ENCODE data around the gene MME.

Gene MME

GRCh38 chr3:155228676-155229075 is 148.6 kb downstream of the MME start:
- H3K4me1 ChIP-seq: no peaks in the 10 kb centered on the region
- H3K27me3 ChIP-seq: no peaks in the 10 kb centered on the region
- no peak overlapping the region for H3K4me3 ChIP-seq (ENCODE audit: low read depth, low read length)
- no peaks in the 10 kb centered on the region for H3K36me3 ChIP-seq
- DNase-seq: no peak
- H3K9me3 ChIP-seq: no peaks in the 10 kb centered on the region
- no peak for TF ChIP-seq CTCF (IDR thresholded peaks at IDR 0.05; ENCODE audit: low read depth, low read length)

DNA sequence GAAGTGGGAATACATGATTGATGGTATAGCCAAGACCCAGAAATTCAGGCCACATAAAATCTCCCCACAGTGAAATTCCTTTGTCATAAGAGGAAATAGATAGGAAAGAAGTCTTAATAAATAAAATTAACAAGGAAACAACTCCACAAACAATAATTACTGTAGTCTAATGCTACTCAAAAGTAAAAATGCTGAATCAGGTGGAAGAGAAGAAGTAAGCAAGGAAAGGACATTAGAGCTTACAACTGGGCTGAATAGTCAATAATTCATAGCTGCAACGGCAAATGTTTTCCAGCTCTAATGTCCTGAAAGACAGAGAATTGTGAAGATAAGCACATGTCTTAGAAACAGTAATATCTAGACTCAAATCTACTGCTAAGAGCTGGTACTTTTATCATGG is 149.0 kb downstream of the MME start:
- Histone ChIP-seq H3K4me1 (no peaks in the 10 kb centered on the region), H3K36me3 (no peaks in the 10 kb centered on the region), H3K9me3 (no peaks in the 10 kb centered on the region), H3K4me3 (ENCODE audit: low read depth, low read length) (no peak overlapping the region), H3K27me3 (no peaks in the 10 kb centered on the region)
- no peak for DNase-seq
- no peak for TF ChIP-seq CTCF (IDR thresholded peaks at IDR 0.05; ENCODE audit: low read depth, low read length)

DNA sequence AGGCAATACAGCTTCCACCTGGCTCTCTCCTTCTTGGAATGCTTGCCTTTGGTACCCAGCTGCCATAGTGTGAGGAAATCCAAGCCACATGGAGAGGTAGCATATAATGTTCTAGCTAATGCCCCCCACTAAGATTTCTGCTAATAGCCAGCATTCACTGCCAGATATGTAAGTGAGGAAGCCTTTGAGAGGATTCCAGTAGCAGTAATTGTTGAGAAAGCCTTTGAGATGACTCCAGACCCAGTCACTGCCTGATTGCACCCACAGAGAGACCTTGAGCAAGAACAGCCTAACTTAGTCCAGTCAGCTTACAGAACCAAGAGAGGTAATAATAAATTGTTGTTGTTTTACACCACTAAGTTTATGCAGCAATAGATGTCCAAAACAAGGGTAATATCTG is 150.3 kb downstream of the MME start:
- TF ChIP-seq CTCF (IDR thresholded peaks at IDR 0.05; ENCODE audit: low read depth, low read length): no peak
- H3K4me3 ChIP-seq (ENCODE audit: low read depth, low read length): no peak overlapping the region
- H3K27me3 ChIP-seq: no peaks in the 10 kb centered on the region
- no peaks in the 10 kb centered on the region for H3K9me3 ChIP-seq
- H3K36me3 ChIP-seq: no peaks in the 10 kb centered on the region
- H3K4me1 ChIP-seq: no peaks in the 10 kb centered on the region
- DNase-seq: no peak

- H3K9me3 ChIP-seq: no peaks in the 10 kb centered on the region
- no peak overlapping the region for H3K4me3 ChIP-seq (ENCODE audit: low read depth, low read length)
- H3K36me3 ChIP-seq: no peaks in the 10 kb centered on the region
- H3K4me1 ChIP-seq: no peaks in the 10 kb centered on the region
- no peak for TF ChIP-seq CTCF (IDR thresholded peaks at IDR 0.05; ENCODE audit: low read depth, low read length)
- no peaks in the 10 kb centered on the region for H3K27me3 ChIP-seq
- DNase-seq: no peak
These were observed 151.7 kb downstream of the MME start for GRCh38 chr3:155231792-155232191.

DNA sequence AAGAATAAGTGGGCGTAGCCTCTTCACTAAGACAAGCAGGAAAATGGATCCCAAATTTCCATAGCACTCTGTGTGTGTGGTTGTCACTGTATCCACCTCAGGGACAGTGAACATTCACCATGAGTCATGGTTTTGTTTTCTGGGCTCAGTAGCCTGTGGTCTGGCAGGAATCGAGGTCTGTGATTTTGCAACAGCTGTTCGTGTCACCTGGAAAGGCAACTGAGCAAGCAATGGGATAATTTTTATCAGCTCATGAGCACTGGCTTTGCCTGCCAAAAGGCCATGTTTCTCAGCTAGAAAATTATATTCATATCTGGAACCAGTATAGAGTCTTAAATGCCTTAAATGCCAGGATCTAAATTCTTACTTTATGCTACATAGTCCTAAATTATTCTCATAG is 152.5 kb downstream of the MME start:
- no peaks in the 10 kb centered on the region for H3K36me3 ChIP-seq
- no peaks in the 10 kb centered on the region for H3K9me3 ChIP-seq
- DNase-seq: peak; percentile 22
- no peaks in the 10 kb centered on the region for H3K27me3 ChIP-seq
- TF ChIP-seq CTCF (IDR thresholded peaks at IDR 0.05; ENCODE audit: low read depth, low read length): no peak
- no peak overlapping the region for H3K4me3 ChIP-seq (ENCODE audit: low read depth, low read length)
- H3K4me1 ChIP-seq: no peaks in the 10 kb centered on the region

- no peak overlapping the region for H3K4me3 ChIP-seq (ENCODE audit: low read depth, low read length)
- no peak for TF ChIP-seq CTCF (IDR thresholded peaks at IDR 0.05; ENCODE audit: low read depth, low read length)
- H3K36me3 ChIP-seq: no peaks in the 10 kb centered on the region
- DNase-seq: peak; percentile 26
- H3K27me3 ChIP-seq: no peaks in the 10 kb centered on the region
- H3K9me3 ChIP-seq: no peaks in the 10 kb centered on the region
- H3K4me1 ChIP-seq: no peaks in the 10 kb centered on the region
These were observed 153.1 kb downstream of the MME start for GRCh38 chr3:155233213-155233612.

All from BE2C (cell line).